ENCODE data around the gene PRELP. TPM values are rescaled to one million over a fixed set of nuclear protein-coding genes. Genes with fewer than 3 reads are reported as not detected.

The PRELP gene
- total RNA-seq, 1 donor from 2014 or later: 0.11 TPM

Other genes with a start within 250 kb of the PRELP start
- 5.0 and 7.7 TPM in 2 replicates for gene CHIT1, start 246.1 kb upstream of the PRELP start, total RNA-seq
- gene BTG2, start 170.3 kb upstream of the PRELP start, total RNA-seq: 55.6 and 95.2 TPM in 2 replicates
- gene FMOD, start 124.7 kb upstream of the PRELP start, total RNA-seq: 4.4 and 10.6 TPM in 2 replicates
- not detected in 2 replicates for gene OPTC, start 18.3 kb downstream of the PRELP start, total RNA-seq
- gene ATP2B4, start 151.0 kb downstream of the PRELP start, total RNA-seq: 13.9 and 17.5 TPM in 2 replicates

Measured in myocyte (in vitro differentiated cells).